Measurements from ENCODE around the gene CD59. TPM values are rescaled to one million over a fixed set of nuclear protein-coding genes. Genes with fewer than 3 reads are reported as not detected.
A peak's percentile ranks its signal among the peaks of the same experiment; 100 is the strongest.

CD59 gene
- polyA plus RNA-seq, 2 of the 4 experiments (the other 2 are of a cell fraction), result 335 to 375 TPM

GRCh38 chr11:33691066-33691864 is 45.0 kb downstream of the CD59 start:
- ATAC-seq, result peak; percentile 1 to 16; a peak in 5 of 6 replicates
- TF ChIP-seq RAD21 (conservative IDR thresholded peaks at IDR 0.05 in 1 of 2, IDR thresholded peaks at IDR 0.05 in 1 of 2), result no peak
- peak in 1 of 2 experiments; percentile 54; a peak in 2 of 4 replicates for TF ChIP-seq CEBPB (IDR thresholded peaks at IDR 0.05)
- TF ChIP-seq HEYL (CRISPR knock-in tag; IDR thresholded peaks at IDR 0.05), result peak; percentile 34; the same call in 1 of the 2 replicates
- TF ChIP-seq ZFP36 (IDR thresholded peaks at IDR 0.05; ENCODE audit: borderline replicate concordance, partially characterized antibody), result no peak
- TF ChIP-seq JUNB (IDR thresholded peaks at IDR 0.05), result no peak
- TF ChIP-seq RARB (CRISPR knock-in tag; IDR thresholded peaks at IDR 0.05), result no peak
- TF ChIP-seq POLR2AphosphoS2 (conservative IDR thresholded peaks at IDR 0.05; ENCODE audit: low read length), result no peak
- TF ChIP-seq CBX2 (IDR thresholded peaks at IDR 0.05; ENCODE audit: borderline replicate concordance, low read depth), result no peak
- TF ChIP-seq SMC3 (IDR thresholded peaks at IDR 0.05), result no peak
- TF ChIP-seq FOXS1 (CRISPR knock-in tag; IDR thresholded peaks at IDR 0.05), result 0 out of 2 replicates have a peak, but pooled peaks have one; percentile 11
- 0 out of 2 replicates have a peak, but pooled peaks have one; percentile 31 for TF ChIP-seq ZSCAN20 (CRISPR knock-in tag; IDR thresholded peaks at IDR 0.05)
- TF ChIP-seq MAX (IDR thresholded peaks at IDR 0.05), result no peak
- TF ChIP-seq RFX5 (IDR thresholded peaks at IDR 0.05), result no peak
- 0 out of 2 replicates have a peak, but pooled peaks have one; percentile 16 for TF ChIP-seq ATOH8 (CRISPR knock-in tag; IDR thresholded peaks at IDR 0.05; ENCODE audit: low read depth)
- no peak for TF ChIP-seq SREBF2 (IDR thresholded peaks at IDR 0.05)
- TF ChIP-seq FOSB (CRISPR knock-in tag; IDR thresholded peaks at IDR 0.05), result 0 out of 2 replicates have a peak, but pooled peaks have one; percentile 20
- no peak for TF ChIP-seq FOSL2 (IDR thresholded peaks at IDR 0.05)
- TF ChIP-seq FOSL2 (CRISPR knock-in tag; IDR thresholded peaks at IDR 0.05), result no peak
- no peak for TF ChIP-seq PHF8 (IDR thresholded peaks at IDR 0.05; ENCODE audit: borderline replicate concordance, low read depth)
- no peak; the same call in 1 of the 2 replicates for TF ChIP-seq HOXB13 (CRISPR knock-in tag; IDR thresholded peaks at IDR 0.05; ENCODE audit: low read depth)
- TF ChIP-seq ESRRA (IDR thresholded peaks at IDR 0.05; ENCODE audit: borderline replicate concordance, low read length), result no peak
- no peak for TF ChIP-seq MYC (IDR thresholded peaks at IDR 0.05; ENCODE audit: borderline replicate concordance, low read length)
- no peak for TF ChIP-seq ZC3H11A (IDR thresholded peaks at IDR 0.05)
- TF ChIP-seq HMGXB4 (CRISPR knock-in tag; IDR thresholded peaks at IDR 0.05; ENCODE audit: borderline replicate concordance), result no peak
- TF ChIP-seq CTCF (IDR thresholded peaks at IDR 0.05), result no peak
- no peak for TF ChIP-seq USF2 (IDR thresholded peaks at IDR 0.05)
- TF ChIP-seq EP300 (IDR thresholded peaks at IDR 0.05), result no peak
- TF ChIP-seq CBX8 (IDR thresholded peaks at IDR 0.05), result no peak
- TF ChIP-seq CHD2 (IDR thresholded peaks at IDR 0.05; ENCODE audit: low read length, partially characterized antibody), result no peak
- TF ChIP-seq GATA3 (IDR thresholded peaks at IDR 0.05; ENCODE audit: borderline replicate concordance), result no peak

More at GRCh38 chr11:33691066-33691864, 45.0 kb downstream of the CD59 start:
- DNase-seq (ENCODE audit: low read depth in 1 of 2, low spot score in 1 of 2), result peak; percentile 31 to 71
- Histone ChIP-seq H3K27ac (peak overlapping the region; percentile 94 to 96), H3K4me2 (peak overlapping the region; percentile 72), H3K9me3 (peaks cover 5% of the 10 kb centered on the region; the same call in 1 of the 3 replicates), H3K4me1 (peaks cover 69% of the 10 kb centered on the region), H3K4me3 (peak overlapping the region; percentile 6; the same call in 1 of the 3 replicates)
- 20% methylated on average over 6 of the region's 6 CpGs for WGBS (ENCODE audit: missing lambda C conversion rate)
- POLR2A ChIA-PET, result interaction anchor here (0.5 to 4.6 kb wide), 8 partner anchors 11 to 662 kb away, joined by 3 to 74 read pairs (median 8); partner anchors contain the start of genes C11orf91, CD59 and CSTF3
- no peak for FAIRE-seq
- CTCF ChIA-PET, result interaction anchor here (0.8 to 12.6 kb wide), 11 partner anchors 9 to 526 kb away, joined by 3 to 216 read pairs (median 5); partner anchors contain the start of genes C11orf91 and CD59

Measured in A549 (cell line).